Fibroblast of lung (primary cell): ENCODE data around the gene SEMA5A.

Experiments
- CTCF ChIP-seq, 2 donors: IDR thresholded peaks in 1 of 2; conservative IDR thresholded peaks in 1 of 2; 1 replicate in 1 of 2; 2 replicates in 1 of 2; pipeline ENCODE4 v1.5.1; 2011 to 2012; ENCODE audit warnings: low read length in 2 of 2, control low read depth in 1 of 2, inconsistent platforms in 1 of 2, low read depth in 1 of 2, mild to moderate bottlenecking in 1 of 2
- EZH2 ChIP-seq: IDR thresholded peaks from 2 replicates; pipeline ENCODE4 v1.5.1; 2012; ENCODE audit warnings: low read length, control low read depth, mild to moderate bottlenecking; ENCODE audit errors: missing control alignments

- TF ChIP-seq CTCF (conservative IDR thresholded peaks at IDR 0.05 in 1 of 2, IDR thresholded peaks at IDR 0.05 in 1 of 2; ENCODE audit: low read depth in 1 of 2, low read length in 2 of 2), result no peak
- TF ChIP-seq EZH2, result no peak
Measured at GRCh38 chr5:9176641-9177040, 369.2 kb downstream of the SEMA5A start.
